ENCODE results near the gene TEDC2. TPM values are rescaled to one million over a fixed set of nuclear protein-coding genes. Genes with fewer than 3 reads are reported as not detected.

TEDC2 gene
- total and polyA plus RNA-seq, 9 of the 15 experiments (the other 6 are each of a cell fraction or from before 2014, with no cell fraction given) = 0.75 to 57.0 (median 17.6) TPM

DNA sequence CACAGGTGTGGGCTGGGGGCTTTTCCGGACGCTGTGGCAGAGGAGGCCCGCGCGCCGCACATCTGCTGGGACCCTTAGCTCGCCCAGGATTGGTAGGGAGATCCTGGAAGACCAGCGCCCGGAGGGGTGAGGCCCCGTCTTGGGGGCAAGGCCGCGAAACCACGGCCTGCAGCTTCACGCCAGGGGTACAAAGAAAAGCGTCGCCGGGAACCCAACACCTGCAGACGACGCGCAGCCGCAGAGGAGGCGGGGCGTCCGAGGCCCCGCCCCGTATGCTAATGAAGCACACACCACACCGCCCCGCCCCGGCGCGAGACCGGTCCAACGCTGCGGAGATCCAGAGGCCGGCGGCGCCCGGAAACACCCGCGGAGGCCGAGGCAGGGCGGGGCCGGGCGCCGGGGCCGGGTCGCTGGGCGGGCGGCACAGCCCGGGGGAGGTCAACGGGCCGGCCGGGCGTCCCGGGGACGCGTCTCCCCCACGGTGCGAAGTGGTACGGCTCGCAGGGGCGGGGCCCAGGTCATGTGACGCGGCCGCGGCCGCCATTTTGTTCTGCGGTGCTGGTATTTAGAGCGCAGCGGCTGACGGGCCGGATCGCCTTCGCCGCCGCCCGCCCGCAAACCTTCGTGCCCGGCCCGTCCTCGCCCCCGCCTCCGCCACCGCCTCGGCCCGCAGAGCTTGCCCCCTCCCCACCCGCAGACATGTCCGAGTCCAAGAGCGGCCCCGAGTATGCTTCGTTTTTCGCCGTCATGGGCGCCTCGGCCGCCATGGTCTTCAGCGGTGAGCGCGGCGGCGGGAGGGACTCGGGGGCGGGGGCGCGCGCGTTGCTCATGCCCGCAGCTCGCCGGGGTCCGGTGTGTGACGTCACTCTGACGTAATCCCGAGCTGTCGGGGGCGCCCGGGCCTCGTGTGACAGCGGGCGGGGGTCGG is 53.8 kb downstream of the TEDC2 start, which contains the start of gene ATP6V0C (continued):
- TF ChIP-seq, protein P1, sequence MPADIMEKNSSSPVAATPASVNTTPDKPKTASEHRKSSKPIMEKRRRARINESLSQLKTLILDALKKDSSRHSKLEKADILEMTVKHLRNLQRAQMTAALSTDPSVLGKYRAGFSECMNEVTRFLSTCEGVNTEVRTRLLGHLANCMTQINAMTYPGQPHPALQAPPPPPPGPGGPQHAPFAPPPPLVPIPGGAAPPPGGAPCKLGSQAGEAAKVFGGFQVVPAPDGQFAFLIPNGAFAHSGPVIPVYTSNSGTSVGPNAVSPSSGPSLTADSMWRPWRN (IDR thresholded peaks at IDR 0.05; ENCODE audit: low read depth) = no peak
- TF ChIP-seq KLF6 (CRISPR knock-in tag; IDR thresholded peaks at IDR 0.05; ENCODE audit: borderline replicate concordance) = no peak
- TF ChIP-seq, protein P2, sequence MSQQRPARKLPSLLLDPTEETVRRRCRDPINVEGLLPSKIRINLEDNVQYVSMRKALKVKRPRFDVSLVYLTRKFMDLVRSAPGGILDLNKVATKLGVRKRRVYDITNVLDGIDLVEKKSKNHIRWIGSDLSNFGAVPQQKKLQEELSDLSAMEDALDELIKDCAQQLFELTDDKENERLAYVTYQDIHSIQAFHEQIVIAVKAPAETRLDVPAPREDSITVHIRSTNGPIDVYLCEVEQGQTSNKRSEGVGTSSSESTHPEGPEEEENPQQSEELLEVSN (IDR thresholded peaks at IDR 0.05; ENCODE audit: borderline replicate concordance in 1 of 2, extremely low read depth in 1 of 2, insufficient read depth in 1 of 2, insufficient read length in 1 of 2, low read depth in 1 of 2, low read length in 1 of 2, poor library complexity in 1 of 2, severe bottlenecking in 1 of 2) = peak; percentile 13 to 70
- TF ChIP-seq ARID1B (IDR thresholded peaks at IDR 0.05) = no peak
- TF ChIP-seq ZNF239 (CRISPR knock-in tag; IDR thresholded peaks at IDR 0.05) = no peak
- no peak for TF ChIP-seq PTTG1 (tag; IDR thresholded peaks at IDR 0.05; ENCODE audit: low read depth)
- no peak for TF ChIP-seq POU5F1 (IDR thresholded peaks at IDR 0.05; ENCODE audit: borderline replicate concordance, low read depth, low read length, partially characterized antibody)
- TF ChIP-seq ZNF75A (CRISPR knock-in tag; IDR thresholded peaks at IDR 0.05) = no peak
- TF ChIP-seq ZNF785 (CRISPR knock-in tag; IDR thresholded peaks at IDR 0.05) = no peak
- TF ChIP-seq POLR2AphosphoS5 (IDR thresholded peaks at IDR 0.05; ENCODE audit: control insufficient read depth, insufficient read depth, low read depth, low read length) = peak; percentile 90
- TF ChIP-seq, protein P3, sequence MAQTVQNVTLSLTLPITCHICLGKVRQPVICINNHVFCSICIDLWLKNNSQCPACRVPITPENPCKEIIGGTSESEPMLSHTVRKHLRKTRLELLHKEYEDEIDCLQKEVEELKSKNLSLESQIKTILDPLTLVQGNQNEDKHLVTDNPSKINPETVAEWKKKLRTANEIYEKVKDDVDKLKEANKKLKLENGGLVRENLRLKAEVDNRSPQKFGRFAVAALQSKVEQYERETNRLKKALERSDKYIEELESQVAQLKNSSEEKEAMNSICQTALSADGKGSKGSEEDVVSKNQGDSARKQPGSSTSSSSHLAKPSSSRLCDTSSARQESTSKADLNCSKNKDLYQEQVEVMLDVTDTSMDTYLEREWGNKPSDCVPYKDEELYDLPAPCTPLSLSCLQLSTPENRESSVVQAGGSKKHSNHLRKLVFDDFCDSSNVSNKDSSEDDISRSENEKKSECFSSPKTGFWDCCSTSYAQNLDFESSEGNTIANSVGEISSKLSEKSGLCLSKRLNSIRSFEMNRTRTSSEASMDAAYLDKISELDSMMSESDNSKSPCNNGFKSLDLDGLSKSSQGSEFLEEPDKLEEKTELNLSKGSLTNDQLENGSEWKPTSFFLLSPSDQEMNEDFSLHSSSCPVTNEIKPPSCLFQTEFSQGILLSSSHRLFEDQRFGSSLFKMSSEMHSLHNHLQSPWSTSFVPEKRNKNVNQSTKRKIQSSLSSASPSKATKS (CRISPR knock-in tag; IDR thresholded peaks at IDR 0.05) = no peak
- TF ChIP-seq TBP (optimal IDR thresholded peaks at IDR 0.05; ENCODE audit: low read depth, low read length) = peak; percentile 90
- TF ChIP-seq, protein P4, sequence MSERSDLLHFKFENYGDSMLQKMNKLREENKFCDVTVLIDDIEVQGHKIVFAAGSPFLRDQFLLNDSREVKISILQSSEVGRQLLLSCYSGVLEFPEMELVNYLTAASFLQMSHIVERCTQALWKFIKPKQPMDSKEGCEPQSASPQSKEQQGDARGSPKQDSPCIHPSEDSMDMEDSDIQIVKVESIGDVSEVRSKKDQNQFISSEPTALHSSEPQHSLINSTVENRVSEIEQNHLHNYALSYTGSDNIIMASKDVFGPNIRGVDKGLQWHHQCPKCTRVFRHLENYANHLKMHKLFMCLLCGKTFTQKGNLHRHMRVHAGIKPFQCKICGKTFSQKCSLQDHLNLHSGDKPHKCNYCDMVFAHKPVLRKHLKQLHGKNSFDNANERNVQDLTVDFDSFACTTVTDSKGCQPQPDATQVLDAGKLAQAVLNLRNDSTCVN (CRISPR knock-in tag; IDR thresholded peaks at IDR 0.05) = no peak
- TF ChIP-seq ZNF224 (CRISPR knock-in tag; IDR thresholded peaks at IDR 0.05) = no peak
- TF ChIP-seq BCL6 (CRISPR knock-in tag; IDR thresholded peaks at IDR 0.05) = no peak
- no peak for TF ChIP-seq ZNF354B (CRISPR knock-in tag; IDR thresholded peaks at IDR 0.05)
- TF ChIP-seq MXI1 (IDR thresholded peaks at IDR 0.05; ENCODE audit: low read depth, low read length) = no peak
- no peak; the same call in 1 of the 2 replicates for TF ChIP-seq POLR2AphosphoS2 (IDR thresholded peaks at IDR 0.05; ENCODE audit: low read length)
- no peak for TF ChIP-seq CBX5 (IDR thresholded peaks at IDR 0.05; ENCODE audit: borderline replicate concordance, low read depth)

Data from K562 (cell line).